ENCODE results near the gene NAT8L.
"Not testable (repeated sequence)": the region's sequence is repeated elsewhere in the genome, so short reads cannot be mapped to it uniquely, and the experiment has no call there.

- not testable (repeated sequence) for TF ChIP-seq POLR2AphosphoS5 (IDR thresholded peaks at IDR 0.05; ENCODE audit: borderline replicate concordance, low read depth, low read length); EZH2 (IDR thresholded peaks at IDR 0.05)
Observed at GRCh38 chr4:2031161-2031560, 28.0 kb upstream of the NAT8L start.

All from SK-N-MC (cell line).